ENCODE measurements around the gene MX2.
"Not testable (repeated sequence)": the region's sequence is repeated elsewhere in the genome, so short reads cannot be mapped to it uniquely, and the experiment has no call there.

MX2 gene

DNA sequence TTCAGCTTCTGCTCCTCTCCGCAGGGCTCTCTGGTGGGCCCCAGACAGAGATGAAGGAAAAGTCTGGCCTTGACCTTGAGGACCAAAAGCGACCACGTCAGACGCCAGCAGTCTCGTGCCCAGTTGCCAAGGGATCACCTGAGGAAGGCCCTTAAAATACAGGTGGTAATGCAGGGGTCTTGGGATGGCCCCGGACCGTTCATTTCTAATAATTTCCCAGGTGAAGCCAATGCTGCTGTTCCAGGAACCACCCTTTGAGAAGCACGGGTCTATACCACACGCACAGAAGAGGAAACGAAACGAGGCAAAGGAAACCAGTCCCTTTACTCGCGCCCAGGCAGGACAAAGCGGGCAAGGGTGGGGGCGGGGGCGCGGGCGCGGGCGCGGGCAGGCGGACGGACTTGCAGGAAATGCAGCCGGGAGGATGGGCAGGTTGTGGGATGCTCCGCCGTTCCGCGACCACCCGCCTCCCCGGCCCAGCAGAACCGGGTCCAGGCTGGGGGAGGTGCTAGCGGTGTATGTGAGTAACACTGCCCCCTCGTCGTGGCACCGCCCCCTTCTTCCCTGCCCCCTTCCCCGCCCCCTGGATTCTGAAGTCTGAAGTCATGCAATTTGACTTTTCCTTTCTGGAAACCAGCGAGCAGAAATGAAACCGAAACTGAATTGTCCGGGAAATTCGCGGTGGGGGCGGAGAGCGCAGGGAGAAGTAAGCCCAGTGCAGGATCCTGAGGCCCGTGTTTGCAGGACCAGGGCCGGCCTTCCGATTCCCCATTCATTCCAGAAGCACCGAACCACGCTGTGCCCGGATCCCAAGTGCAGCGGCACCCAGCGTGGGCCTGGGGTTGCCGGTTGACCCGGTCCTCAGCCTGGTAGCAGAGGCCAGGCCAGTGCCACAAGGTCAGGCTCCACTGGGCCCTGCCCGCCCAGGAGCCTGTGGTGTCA, 58.4 kb downstream of the MX2 start:
- peak; percentile 44 to 56 for DNase-seq

DNA sequence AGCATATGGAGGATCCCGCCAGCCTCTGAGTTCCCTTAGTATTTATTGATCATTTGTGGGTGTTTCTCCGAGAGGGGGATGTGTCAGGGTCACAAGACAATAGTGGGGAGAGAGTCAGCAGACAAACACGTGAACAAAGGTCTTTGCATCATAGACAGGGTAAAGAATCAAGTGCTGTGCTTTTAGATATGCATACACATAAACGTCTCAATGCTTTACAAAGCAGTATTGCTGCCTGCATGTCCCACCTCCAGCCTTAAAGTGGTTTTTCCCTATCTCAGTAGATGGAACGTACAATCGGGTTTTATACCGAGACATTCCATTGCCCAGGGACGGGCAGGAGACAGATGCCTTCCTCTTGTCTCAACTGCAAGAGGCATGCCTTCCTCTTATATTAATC, 59.2 kb downstream of the MX2 start:
- DNase-seq: not testable (repeated sequence)

DNA sequence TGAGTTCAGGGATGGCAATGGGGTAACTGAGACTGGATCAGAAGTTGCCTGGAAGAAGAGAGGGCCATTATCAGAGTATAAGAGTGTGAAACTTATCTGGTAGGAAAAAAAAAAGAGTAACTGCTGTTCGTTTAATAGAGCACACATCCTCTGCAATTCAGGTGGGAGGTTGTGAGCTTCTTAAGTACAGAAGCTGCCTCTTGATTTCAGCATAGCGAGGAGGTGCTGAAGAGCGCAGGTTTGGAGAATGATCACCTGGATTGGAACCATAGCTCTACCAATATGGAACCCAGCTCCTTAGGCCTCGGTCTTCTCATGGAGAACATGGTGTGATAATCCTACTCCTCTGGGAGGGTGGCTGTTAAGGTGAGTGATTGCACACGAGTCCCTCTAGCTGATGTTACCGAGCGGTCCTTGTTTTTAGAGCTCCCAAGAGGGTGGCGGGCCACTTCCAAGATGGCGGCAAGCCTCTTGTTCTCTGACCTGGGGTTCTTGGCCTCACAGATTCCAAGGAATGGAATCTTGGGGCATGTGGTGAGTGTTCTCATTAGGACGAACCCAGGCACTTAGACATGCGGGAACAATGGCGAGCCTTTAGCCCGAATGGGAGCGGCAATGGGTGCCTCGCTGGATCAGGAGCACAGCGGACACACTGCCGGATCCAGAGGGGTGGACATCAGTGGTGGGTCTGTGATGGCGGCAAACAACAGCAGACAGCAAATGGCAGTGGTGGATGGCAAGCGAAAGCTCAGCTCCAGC, 60.9 kb downstream of the MX2 start:
- DNase-seq: no peak

- DNase-seq: not testable (repeated sequence)
These were observed 61.4 kb downstream of the MX2 start for GRCh38 chr21:41423305-41423636.

- DNase-seq: no peak
These were observed 63.7 kb downstream of the MX2 start for GRCh38 chr21:41425588-41425953.

- peak; percentile 83 to 86 for DNase-seq
These were observed 64.3 kb downstream of the MX2 start, which contains the start of gene MX1 for GRCh38 chr21:41425954-41426675. Gene MX1 (plus strand): TSS chr21:41426239. CDS start chr21:41432071, 5,832 bp downstream.

DNA sequence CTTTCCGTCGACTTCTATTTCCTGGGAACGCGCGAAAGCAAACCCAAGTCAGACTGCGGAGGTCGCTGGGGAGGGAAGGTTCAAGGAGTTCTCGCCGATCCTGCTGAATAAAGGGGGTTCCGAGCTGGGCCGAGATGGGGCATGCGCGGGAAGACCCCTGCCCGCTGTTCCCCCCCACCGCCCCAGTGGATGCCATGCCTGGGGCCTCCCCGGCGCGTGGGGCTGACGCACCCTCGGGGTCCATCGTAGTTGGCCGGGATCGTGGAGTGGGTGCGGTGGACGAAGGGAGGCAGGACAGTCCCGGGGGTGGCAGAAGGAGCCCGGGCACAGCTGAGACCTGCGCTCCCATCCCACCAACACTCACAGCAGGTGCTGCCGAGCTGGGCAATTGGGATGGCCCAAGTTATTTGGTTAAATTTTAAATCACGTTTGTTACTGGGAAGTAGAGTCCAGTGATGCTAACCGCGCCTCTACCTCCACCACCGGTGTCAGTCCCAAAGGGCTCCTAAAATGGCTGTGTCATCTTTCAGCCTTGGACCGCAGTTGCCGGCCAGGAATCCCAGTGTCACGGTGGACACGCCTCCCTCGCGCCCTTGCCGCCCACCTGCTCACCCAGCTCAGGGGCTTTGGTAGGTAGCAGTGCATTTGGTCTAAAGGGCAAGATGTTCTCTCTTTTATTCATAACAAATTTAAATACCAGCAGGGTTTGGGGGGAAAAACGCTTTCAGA, 65.0 kb downstream of the MX2 start:
- no peak for DNase-seq

- DNase-seq: no peak
These were observed 65.7 kb downstream of the MX2 start for GRCh38 chr21:41427556-41427955.

DNA sequence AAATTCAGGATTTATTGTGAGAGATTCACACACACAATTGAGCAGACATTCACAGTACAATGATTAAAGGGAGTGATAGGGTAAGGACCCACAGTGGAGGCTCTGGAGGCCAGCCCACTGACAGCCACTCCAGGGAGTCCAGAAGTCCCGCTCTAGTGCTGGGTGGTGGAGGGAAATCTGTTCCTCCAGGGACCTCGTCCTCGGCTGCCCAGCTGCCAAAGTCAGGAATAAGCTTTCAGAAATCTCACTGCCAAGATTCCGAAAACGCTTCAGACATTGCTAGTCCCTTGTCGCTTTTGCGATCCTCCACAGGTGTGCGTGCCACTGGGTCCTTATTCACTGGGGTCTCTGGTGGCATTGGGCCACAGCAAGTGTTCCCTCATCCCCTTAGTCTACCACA, 66.5 kb downstream of the MX2 start:
- no peak for DNase-seq

- DNase-seq: no peak
These were observed 67.0 kb downstream of the MX2 start for GRCh38 chr21:41428847-41429246.

- DNase-seq: no peak
These were observed 67.5 kb downstream of the MX2 start for GRCh38 chr21:41429305-41429704.

DNA sequence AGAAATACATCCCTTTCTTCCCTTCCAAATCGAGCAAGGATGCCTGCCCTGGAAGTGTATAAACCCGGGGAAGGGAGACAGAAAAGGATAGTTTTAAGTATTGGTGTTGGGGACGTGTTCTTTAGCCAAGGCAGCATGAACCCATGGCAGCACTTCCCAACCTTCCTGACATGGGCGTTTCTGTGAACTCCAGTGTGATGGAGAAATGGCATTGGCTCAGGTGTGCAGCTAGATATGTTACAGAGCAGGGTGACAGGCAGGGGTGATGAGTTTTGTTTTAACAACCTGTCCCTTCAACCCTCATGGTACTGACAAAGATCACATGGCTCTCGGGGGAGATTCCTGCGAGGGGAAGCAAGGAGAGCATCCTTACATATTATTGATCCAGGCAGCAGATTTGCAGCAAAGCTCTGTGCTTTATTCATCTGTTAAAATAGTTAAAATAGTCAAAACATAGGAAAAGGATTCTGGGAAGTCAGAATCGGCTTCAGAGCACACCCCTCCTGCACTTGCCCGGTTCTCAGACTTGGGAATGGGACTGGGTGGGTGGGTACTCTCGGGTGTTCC, 68.2 kb downstream of the MX2 start:
- DNase-seq: no peak

DNA sequence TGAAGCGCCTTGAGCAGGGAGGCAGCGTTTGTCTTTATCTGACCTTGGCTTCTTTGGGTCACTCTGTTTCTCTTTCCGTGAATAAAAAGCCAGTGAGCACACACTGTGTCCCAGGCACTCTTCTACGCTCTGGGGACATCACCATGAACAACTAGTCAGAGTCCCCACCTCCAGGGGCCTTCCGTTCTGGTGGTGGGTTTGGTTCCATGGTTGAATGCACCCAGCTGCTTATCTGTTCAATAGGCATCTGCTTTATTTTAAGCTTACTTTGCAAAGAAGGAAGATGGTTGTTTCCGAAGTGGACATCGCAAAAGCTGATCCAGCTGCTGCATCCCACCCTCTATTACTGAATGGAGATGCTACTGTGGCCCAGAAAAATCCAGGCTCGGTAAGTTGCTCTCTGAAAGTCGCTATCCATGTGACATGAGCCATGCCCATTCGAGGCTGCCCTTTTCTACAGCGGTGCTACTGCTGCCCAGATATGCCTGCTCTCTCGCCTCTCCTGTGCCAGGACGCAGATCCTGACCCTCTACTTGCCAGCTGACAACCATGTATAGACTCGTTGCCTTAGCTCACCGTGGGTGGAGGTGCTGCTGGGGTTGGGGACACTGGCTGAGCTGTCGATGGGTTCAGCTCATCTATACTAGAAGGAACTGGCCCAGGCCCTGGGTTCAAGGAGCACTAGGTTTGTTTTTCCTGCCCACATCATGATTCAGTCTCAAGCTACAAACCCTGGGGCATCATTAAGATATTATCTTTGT, 70.1 kb downstream of the MX2 start:
- DNase-seq: peak in 1 of 2 donors; percentile 12

DNA sequence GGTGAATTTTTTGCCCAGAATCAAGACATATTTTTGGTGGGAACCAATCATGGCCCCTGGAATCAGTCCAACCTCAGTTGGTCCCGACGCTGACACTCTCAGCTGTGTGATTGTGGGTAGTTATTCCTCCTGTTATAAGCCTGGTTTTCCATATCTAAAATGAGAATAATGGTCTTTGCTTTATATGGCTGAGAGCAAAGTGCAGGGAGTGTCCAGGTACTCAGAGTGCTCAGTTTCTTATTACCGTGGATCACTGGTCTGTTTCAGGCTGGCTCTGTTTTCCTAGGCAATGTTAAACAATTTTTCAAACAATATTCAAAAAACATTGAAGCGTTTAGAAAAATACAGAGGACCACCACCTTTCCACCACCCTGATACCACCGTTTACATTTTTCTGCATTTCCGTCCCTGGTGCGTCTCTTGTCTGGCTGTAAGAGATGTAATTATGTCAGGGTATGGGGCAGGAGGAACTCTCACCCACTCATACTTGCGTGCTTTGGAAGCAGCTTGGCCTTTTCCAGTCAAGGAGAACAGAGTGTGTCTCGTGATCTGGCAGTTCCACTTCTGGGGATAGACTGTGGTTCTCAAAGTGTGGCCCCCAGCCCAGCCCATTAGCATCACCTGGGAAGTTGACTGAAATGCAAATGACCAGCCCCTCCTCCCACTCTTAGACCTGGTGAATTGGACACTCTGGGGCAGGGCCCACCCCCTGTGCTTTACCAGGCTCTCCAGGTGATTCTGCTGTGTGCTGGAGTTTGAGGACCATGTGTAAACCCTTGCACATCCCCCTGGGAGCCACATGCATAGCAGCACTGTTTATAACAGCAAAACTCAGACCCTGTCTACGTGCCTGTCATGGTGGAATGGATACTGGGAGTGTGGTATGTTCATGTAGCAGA, 71.0 kb downstream of the MX2 start:
- peak in 1 of 2 donors; percentile 5 for DNase-seq

DNA sequence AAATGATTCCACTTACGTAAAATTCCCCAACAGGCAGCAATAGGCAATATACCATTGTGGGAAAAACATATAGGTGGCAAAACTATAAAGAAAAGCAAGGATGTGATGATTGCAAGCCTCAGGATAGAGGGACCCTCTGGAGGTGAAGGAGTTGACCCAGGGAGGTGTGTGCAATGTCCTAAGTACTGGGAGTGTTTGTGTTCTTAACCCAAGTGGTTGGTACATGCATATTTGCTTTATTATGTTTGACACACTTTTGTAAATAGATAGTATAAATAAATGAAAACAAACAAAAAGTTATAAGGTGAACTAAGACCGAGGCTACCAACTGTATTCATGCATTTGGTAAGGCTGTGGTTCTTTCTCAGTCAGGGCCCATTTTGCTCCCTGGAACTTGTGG, 71.7 kb downstream of the MX2 start:
- DNase-seq: no peak

DNA sequence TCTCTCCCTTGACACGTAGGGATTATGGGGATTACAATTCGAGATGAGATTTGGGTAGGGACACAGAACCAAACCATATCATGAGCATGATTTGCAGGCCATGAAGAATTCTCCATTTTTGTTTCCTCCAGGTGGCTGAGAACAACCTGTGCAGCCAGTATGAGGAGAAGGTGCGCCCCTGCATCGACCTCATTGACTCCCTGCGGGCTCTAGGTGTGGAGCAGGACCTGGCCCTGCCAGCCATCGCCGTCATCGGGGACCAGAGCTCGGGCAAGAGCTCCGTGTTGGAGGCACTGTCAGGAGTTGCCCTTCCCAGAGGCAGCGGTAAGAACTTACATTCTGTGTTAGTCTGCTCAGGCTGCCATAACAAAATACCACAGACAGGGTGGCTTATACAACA, 73.9 kb downstream of the MX2 start:
- DNase-seq: peak in 1 of 2 donors; percentile 1

DNA sequence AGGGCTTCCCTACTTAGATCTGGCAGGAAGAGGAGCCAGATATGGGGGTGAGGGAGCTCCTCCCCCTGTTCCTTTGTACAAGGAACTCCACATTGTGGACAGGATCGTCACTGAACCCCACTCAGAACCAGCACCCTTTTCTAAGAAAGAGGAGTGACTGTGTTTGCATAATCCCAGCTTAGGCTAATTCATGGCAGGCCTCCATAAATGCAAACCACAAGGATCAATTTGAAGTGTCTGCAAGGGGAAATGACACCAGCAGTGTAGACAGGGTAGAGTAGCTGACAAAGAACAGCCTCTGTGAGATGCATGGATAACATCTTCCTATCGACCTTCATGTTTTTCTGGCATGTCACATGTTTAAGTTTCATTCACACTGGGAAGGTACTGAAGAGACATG, 75.9 kb downstream of the MX2 start:
- DNase-seq: no peak

- DNase-seq: no peak
These were observed 76.7 kb downstream of the MX2 start for GRCh38 chr21:41438425-41439113.

DNA sequence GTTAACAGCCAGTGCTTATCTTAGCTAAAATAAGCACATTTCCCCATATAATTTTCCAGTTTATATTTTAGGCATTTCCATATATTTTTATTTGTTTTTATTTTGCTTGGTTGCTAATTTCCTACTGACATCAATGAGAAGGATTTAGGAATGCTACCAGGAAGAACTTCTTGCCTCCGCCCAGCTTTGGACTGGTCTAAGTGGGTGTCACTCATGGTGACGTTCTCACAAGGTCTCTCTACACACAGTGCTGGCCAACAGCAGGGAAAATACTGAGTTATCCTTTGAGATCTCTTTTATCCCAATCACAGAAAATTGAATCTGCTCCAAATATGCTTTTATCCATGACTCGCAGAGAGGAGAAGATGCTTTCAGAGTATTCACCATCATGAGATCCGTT, 77.4 kb downstream of the MX2 start:
- DNase-seq: no peak

- no peak for DNase-seq
These were observed 79.7 kb downstream of the MX2 start for GRCh38 chr21:41441546-41441945.

Data from stimulated activated CD4-positive, alpha-beta T cell treated with anti-CD3 and anti-CD28 coated beads, Interleukin-2, amount 100 ng/mL, for 24 hours (primary cell).